ENCODE measurements around the gene NRBP1. TPM values are rescaled to one million over a fixed set of nuclear protein-coding genes. Genes with fewer than 3 reads are reported as not detected.

NRBP1 gene
- total RNA-seq (100 to 1,000 TPM; 138 to 150 TPM), total RNA-seq (158 to 163 reads per million in 2 donors)

- peaks cover 33% of the 10 kb centered on the region for H3K4me1 Mint-ChIP-seq
- ATAC-seq (peak; percentile 95), DNase-seq (peak; percentile 87 to 89 (median 87))
- no peaks in the 10 kb centered on the region for H3K9me3 ChIP-seq (ENCODE audit: control insufficient read depth, low read length, poor library complexity, severe bottlenecking)
- no peaks in the 10 kb centered on the region for H3K27me3 Mint-ChIP-seq
- peaks cover 4% of the 10 kb centered on the region for H3K36me3 Mint-ChIP-seq (ENCODE audit: low read depth)
- peak within 1 kb of the TSS; percentile 97 for H3K4me3 Mint-ChIP-seq
- peak within 1 kb of the TSS; percentile 95 for H3K27ac Mint-ChIP-seq
These were observed at the start of gene NRBP1 for GRCh38 chr2:27428213-27428977. TSS of gene NRBP1 (plus strand) at chr2:27428631. CDS start at chr2:27433274, 4,643 bp downstream.

- no peak for DNase-seq
- peaks cover 4% of the 10 kb centered on the region for H3K36me3 Mint-ChIP-seq (ENCODE audit: low read depth)
- H3K4me3 Mint-ChIP-seq: peak overlapping the region; percentile 92
These were observed 49.6 kb upstream of the NRBP1 start for GRCh38 chr2:27378809-27379290.

GRCh38 chr2:27379383-27379835 is 49.0 kb upstream of the NRBP1 start:
- Mint-ChIP-seq H3K4me3 (peak overlapping the region; percentile 92), H3K4me1 (peaks cover 23% of the 10 kb centered on the region), H3K36me3 (ENCODE audit: low read depth) (peaks cover 6% of the 10 kb centered on the region), H3K27ac (peak overlapping the region; percentile 92), H3K27me3 (no peaks in the 10 kb centered on the region)
- ATAC-seq (no peak), DNase-seq (no peak)
- H3K9me3 ChIP-seq (ENCODE audit: control insufficient read depth, low read length, poor library complexity, severe bottlenecking): no peaks in the 10 kb centered on the region

More at GRCh38 chr2:27378809-27379290, 49.6 kb upstream of the NRBP1 start:
- peaks cover 23% of the 10 kb centered on the region for H3K4me1 Mint-ChIP-seq
- no peaks in the 10 kb centered on the region for H3K27me3 Mint-ChIP-seq
- H3K27ac Mint-ChIP-seq: peak overlapping the region; percentile 92
- no peak for ATAC-seq
- H3K9me3 ChIP-seq (ENCODE audit: control insufficient read depth, low read length, poor library complexity, severe bottlenecking): no peaks in the 10 kb centered on the region

- peaks cover 6% of the 10 kb centered on the region for H3K36me3 Mint-ChIP-seq (ENCODE audit: low read depth)
- H3K9me3 ChIP-seq (ENCODE audit: control insufficient read depth, low read length, poor library complexity, severe bottlenecking): no peaks in the 10 kb centered on the region
- peak overlapping the region; percentile 92 for H3K4me3 Mint-ChIP-seq
- ATAC-seq (peak; percentile 44), DNase-seq (no peak)
- H3K4me1 Mint-ChIP-seq: peaks cover 24% of the 10 kb centered on the region
- H3K27ac Mint-ChIP-seq: peak overlapping the region; percentile 92
- H3K27me3 Mint-ChIP-seq: no peaks in the 10 kb centered on the region
These were observed 48.4 kb upstream of the NRBP1 start for GRCh38 chr2:27379836-27380625.

GRCh38 chr2:27380626-27381545 is 47.5 kb upstream of the NRBP1 start, which contains the start of gene ZNF513:
TSS of gene ZNF513 (minus strand) at chr2:27380734. CDS start at chr2:27380526, 208 bp downstream.
- peak; percentile 95 for ATAC-seq
- peak within 1 kb of the TSS; percentile 92 for H3K27ac Mint-ChIP-seq
- peak within 1 kb of the TSS; percentile 92 for H3K4me3 Mint-ChIP-seq
- peak; percentile 77 to 80 (median 80) for DNase-seq
- peaks cover 27% of the 10 kb centered on the region for H3K4me1 Mint-ChIP-seq
- H3K27me3 Mint-ChIP-seq: no peaks in the 10 kb centered on the region
- no peaks in the 10 kb centered on the region for H3K9me3 ChIP-seq (ENCODE audit: control insufficient read depth, low read length, poor library complexity, severe bottlenecking)
- H3K36me3 Mint-ChIP-seq (ENCODE audit: low read depth): peaks cover 13% of the 10 kb centered on the region

GRCh38 chr2:27381577-27382181 is 46.8 kb upstream of the NRBP1 start:
- Mint-ChIP-seq H3K36me3 (ENCODE audit: low read depth) (peaks cover 13% of the 10 kb centered on the region), H3K27me3 (no peaks in the 10 kb centered on the region), H3K4me1 (peaks cover 27% of the 10 kb centered on the region), H3K4me3 (peak overlapping the region; percentile 92), H3K27ac (peak overlapping the region; percentile 92)
- DNase-seq: no peak
- no peaks in the 10 kb centered on the region for H3K9me3 ChIP-seq (ENCODE audit: control insufficient read depth, low read length, poor library complexity, severe bottlenecking)
- no peak for ATAC-seq

- H3K27ac Mint-ChIP-seq: peak overlapping the region; percentile 94
These were observed 37.4 kb upstream of the NRBP1 start for GRCh38 chr2:27390822-27391679.

GRCh38 chr2:27393225-27393624 is 35.2 kb upstream of the NRBP1 start:
- ATAC-seq: no peak
- Mint-ChIP-seq H3K36me3 (ENCODE audit: low read depth) (no peaks in the 10 kb centered on the region), H3K27ac (no peak overlapping the region), H3K27me3 (no peaks in the 10 kb centered on the region), H3K4me3 (no peak overlapping the region), H3K4me1 (peaks cover 34% of the 10 kb centered on the region)
- DNase-seq: no peak
- no peaks in the 10 kb centered on the region for H3K9me3 ChIP-seq (ENCODE audit: control insufficient read depth, low read length, poor library complexity, severe bottlenecking)

More at GRCh38 chr2:27390822-27391679, 37.4 kb upstream of the NRBP1 start:
- H3K4me3 Mint-ChIP-seq: peak overlapping the region; percentile 80
- no peaks in the 10 kb centered on the region for H3K27me3 Mint-ChIP-seq
- ATAC-seq (peak; percentile 87), DNase-seq (no peak)
- peaks cover 2% of the 10 kb centered on the region for H3K36me3 Mint-ChIP-seq (ENCODE audit: low read depth)
- H3K9me3 ChIP-seq (ENCODE audit: control insufficient read depth, low read length, poor library complexity, severe bottlenecking): no peaks in the 10 kb centered on the region
- peaks cover 23% of the 10 kb centered on the region for H3K4me1 Mint-ChIP-seq

- Mint-ChIP-seq H3K27me3 (no peaks in the 10 kb centered on the region), H3K4me3 (no peak overlapping the region), H3K4me1 (peaks cover 33% of the 10 kb centered on the region), H3K27ac (peak overlapping the region; percentile 78), H3K36me3 (ENCODE audit: low read depth) (peaks cover 3% of the 10 kb centered on the region)
- ATAC-seq (no peak), DNase-seq (no peak)
- H3K9me3 ChIP-seq (ENCODE audit: control insufficient read depth, low read length, poor library complexity, severe bottlenecking): no peaks in the 10 kb centered on the region
These were observed 29.5 kb upstream of the NRBP1 start for GRCh38 chr2:27398962-27399361.

GRCh38 chr2:27400348-27401135 is 27.9 kb upstream of the NRBP1 start:
- DNase-seq: no peak
- H3K9me3 ChIP-seq (ENCODE audit: control insufficient read depth, low read length, poor library complexity, severe bottlenecking): no peaks in the 10 kb centered on the region
- peaks cover 3% of the 10 kb centered on the region for H3K36me3 Mint-ChIP-seq (ENCODE audit: low read depth)
- H3K4me3 Mint-ChIP-seq: no peak overlapping the region
- peaks cover 32% of the 10 kb centered on the region for H3K4me1 Mint-ChIP-seq
- no peak for ATAC-seq
- H3K27ac Mint-ChIP-seq: peak overlapping the region; percentile 34
- no peaks in the 10 kb centered on the region for H3K27me3 Mint-ChIP-seq

Measured in T-helper 17 cell (primary cell).